ENCODE measurements around the gene SNX10. TPM values are rescaled to one million over a fixed set of nuclear protein-coding genes. Genes with fewer than 3 reads are reported as not detected.

Gene SNX10
- total RNA-seq, 1 donor from 2014 or later, result 5.2 TPM

DNA sequence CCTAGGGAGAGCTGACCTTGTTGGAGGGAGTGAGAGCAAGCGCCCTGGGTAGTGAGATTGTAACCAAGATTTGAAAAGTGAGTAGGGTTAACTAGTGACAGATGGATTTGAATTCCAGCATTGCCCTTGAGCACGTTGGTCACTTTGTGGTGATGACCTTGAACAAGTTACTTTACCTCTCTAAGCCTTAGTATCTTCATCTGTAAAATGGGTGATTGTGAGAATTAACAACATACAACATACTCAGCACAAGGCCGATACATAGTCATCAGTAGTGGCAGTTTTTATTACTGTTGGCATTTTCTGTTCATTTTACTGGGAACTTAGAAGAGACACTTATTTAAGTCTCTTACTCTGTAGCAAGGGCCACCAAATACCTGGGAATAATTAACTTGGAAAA, 25.5 kb downstream of the SNX10 start:
- no peaks in the 10 kb centered on the region for H3K27me3 ChIP-seq
- H3K36me3 ChIP-seq, result no peaks in the 10 kb centered on the region
- no peaks in the 10 kb centered on the region for H3K4me1 ChIP-seq
- TF ChIP-seq, protein P1, sequence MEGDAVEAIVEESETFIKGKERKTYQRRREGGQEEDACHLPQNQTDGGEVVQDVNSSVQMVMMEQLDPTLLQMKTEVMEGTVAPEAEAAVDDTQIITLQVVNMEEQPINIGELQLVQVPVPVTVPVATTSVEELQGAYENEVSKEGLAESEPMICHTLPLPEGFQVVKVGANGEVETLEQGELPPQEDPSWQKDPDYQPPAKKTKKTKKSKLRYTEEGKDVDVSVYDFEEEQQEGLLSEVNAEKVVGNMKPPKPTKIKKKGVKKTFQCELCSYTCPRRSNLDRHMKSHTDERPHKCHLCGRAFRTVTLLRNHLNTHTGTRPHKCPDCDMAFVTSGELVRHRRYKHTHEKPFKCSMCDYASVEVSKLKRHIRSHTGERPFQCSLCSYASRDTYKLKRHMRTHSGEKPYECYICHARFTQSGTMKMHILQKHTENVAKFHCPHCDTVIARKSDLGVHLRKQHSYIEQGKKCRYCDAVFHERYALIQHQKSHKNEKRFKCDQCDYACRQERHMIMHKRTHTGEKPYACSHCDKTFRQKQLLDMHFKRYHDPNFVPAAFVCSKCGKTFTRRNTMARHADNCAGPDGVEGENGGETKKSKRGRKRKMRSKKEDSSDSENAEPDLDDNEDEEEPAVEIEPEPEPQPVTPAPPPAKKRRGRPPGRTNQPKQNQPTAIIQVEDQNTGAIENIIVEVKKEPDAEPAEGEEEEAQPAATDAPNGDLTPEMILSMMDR (IDR thresholded peaks at IDR 0.05), result no peak
- TF ChIP-seq POLR2AphosphoS5 (IDR thresholded peaks at IDR 0.05; ENCODE audit: insufficient read depth in 1 of 2, low read depth in 1 of 2) (no peak), POLR2A (IDR thresholded peaks at IDR 0.05) (no peak)
- H3K9me3 ChIP-seq, result no peaks in the 10 kb centered on the region
- no peak for DNase-seq (ENCODE audit: extremely low spot score in 2 of 2)
- H3K27ac ChIP-seq, result no peak overlapping the region
- no peak overlapping the region for H3K4me3 ChIP-seq
- intact Hi-C loops (cut with DNase I), result no loop called here

DNA sequence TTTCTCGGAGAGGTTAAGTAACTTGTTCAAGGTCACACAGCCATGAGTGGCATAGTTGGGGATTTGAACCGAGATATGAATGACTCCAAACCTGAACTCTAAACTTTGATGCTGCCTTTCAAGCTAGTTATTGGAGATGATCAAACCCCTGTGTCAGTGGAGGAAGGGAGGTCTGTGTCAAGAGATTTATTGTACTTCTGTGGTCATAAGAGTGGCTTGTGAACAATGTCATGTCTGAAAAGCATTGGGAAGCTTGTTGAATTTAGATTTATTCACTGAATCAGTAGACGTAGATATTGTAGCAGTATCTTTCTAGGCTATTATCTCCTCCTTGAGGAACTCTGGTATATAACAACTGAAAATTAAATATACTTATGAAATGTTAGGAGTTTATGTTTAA, 27.3 kb downstream of the SNX10 start:
- H3K27me3 ChIP-seq, result no peaks in the 10 kb centered on the region
- H3K4me1 ChIP-seq, result no peaks in the 10 kb centered on the region
- no peak overlapping the region for H3K27ac ChIP-seq
- intact Hi-C loops (cut with DNase I), result no loop called here
- TF ChIP-seq POLR2A (IDR thresholded peaks at IDR 0.05) (no peak), POLR2AphosphoS5 (IDR thresholded peaks at IDR 0.05; ENCODE audit: insufficient read depth in 1 of 2, low read depth in 1 of 2) (no peak)
- TF ChIP-seq, protein P1 (IDR thresholded peaks at IDR 0.05), result no peak
- no peak for DNase-seq (ENCODE audit: extremely low spot score in 2 of 2)
- H3K36me3 ChIP-seq, result no peaks in the 10 kb centered on the region
- H3K4me3 ChIP-seq, result no peak overlapping the region
- H3K9me3 ChIP-seq, result no peaks in the 10 kb centered on the region

DNA sequence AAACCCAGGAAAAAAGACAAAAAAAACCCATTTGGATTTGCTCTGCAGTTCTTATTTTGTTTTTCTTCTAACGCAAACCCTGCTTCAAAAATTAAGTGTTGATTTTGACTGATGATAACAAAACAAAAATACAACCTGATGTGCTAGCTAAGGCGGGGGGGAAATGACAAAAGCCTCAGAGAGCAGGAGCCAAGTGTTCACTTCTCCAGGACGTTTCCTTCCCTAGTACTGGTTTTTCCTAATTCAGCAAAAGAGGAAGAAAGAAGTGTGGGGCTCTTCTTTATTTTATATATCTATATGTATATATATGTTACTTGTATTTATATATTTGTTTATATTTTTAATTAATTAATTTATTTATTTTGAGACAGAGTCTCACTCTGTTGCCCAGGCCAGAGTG, 28.0 kb downstream of the SNX10 start:
- H3K27ac ChIP-seq, result no peak overlapping the region
- H3K4me1 ChIP-seq, result no peaks in the 10 kb centered on the region
- H3K9me3 ChIP-seq, result no peaks in the 10 kb centered on the region
- H3K36me3 ChIP-seq, result no peaks in the 10 kb centered on the region
- intact Hi-C loops (cut with DNase I), result no loop called here
- H3K27me3 ChIP-seq, result no peaks in the 10 kb centered on the region
- TF ChIP-seq, protein P1 (IDR thresholded peaks at IDR 0.05), result no peak
- TF ChIP-seq POLR2AphosphoS5 (IDR thresholded peaks at IDR 0.05; ENCODE audit: insufficient read depth in 1 of 2, low read depth in 1 of 2) (no peak), POLR2A (IDR thresholded peaks at IDR 0.05) (no peak)
- no peak overlapping the region for H3K4me3 ChIP-seq
- DNase-seq (ENCODE audit: extremely low spot score in 2 of 2), result no peak

DNA sequence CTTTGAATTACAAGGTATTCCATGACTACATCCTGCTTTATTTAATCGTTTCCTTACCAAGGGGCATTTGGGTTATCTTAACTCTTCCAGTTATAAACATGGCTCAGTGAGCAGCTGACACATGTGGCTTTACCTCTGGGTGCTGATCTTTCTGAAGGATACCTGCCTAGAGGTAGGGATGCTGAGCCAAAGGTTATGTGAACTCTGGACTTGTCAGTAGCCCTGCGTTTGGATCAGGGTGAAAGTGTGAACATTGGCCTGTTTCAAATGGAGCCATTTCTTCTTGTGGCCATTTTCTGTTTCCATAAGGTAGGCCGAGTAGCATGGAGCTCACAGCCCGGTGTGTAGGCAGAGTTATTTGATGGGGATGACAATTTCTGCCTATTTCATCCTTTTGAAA, 29.2 kb downstream of the SNX10 start:
- TF ChIP-seq POLR2A (IDR thresholded peaks at IDR 0.05), result no peak
- TF ChIP-seq POLR2AphosphoS5 (IDR thresholded peaks at IDR 0.05; ENCODE audit: insufficient read depth in 1 of 2, low read depth in 1 of 2), result no peak
- TF ChIP-seq, protein P1 (IDR thresholded peaks at IDR 0.05), result no peak

DNA sequence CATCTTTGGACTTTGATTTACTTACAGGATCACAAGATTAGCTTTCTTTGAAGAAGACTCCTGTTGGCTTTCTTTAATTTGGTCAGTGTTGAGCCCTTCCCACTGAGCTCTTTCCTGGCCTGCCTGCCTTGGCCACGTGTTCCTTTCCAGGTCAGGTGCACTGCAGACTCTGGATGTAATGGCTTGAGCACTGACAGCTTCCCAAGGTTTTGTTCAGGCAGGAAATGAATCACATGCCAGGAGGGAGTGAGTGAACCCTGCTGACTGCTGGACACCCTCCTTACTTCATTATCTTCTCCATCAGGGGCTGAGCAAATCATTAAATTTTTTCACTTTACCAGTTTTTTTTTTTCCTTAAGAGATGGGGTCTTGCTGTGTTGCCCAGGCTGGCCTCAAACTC, 29.8 kb downstream of the SNX10 start:
- no peaks in the 10 kb centered on the region for H3K4me1 ChIP-seq
- no peaks in the 10 kb centered on the region for H3K36me3 ChIP-seq
- no peak overlapping the region for H3K27ac ChIP-seq
- no peak overlapping the region for H3K4me3 ChIP-seq
- no peaks in the 10 kb centered on the region for H3K9me3 ChIP-seq
- TF ChIP-seq POLR2AphosphoS5 (IDR thresholded peaks at IDR 0.05; ENCODE audit: insufficient read depth in 1 of 2, low read depth in 1 of 2) (no peak), POLR2A (IDR thresholded peaks at IDR 0.05) (no peak)
- TF ChIP-seq, protein P1 (IDR thresholded peaks at IDR 0.05), result no peak
- intact Hi-C loops (cut with DNase I), result no loop called here
- no peak for DNase-seq (ENCODE audit: extremely low spot score in 2 of 2)
- no peaks in the 10 kb centered on the region for H3K27me3 ChIP-seq

More for the DNA sequence above, 29.2 kb downstream of the SNX10 start:
- H3K27ac ChIP-seq, result no peak overlapping the region
- intact Hi-C loops (cut with DNase I), result no loop called here
- H3K36me3 ChIP-seq, result no peaks in the 10 kb centered on the region
- no peaks in the 10 kb centered on the region for H3K9me3 ChIP-seq
- H3K4me3 ChIP-seq, result no peak overlapping the region
- no peaks in the 10 kb centered on the region for H3K4me1 ChIP-seq
- DNase-seq (ENCODE audit: extremely low spot score in 2 of 2), result no peak
- H3K27me3 ChIP-seq, result no peaks in the 10 kb centered on the region
